Stomach (tissue), 4 donors: ENCODE results near the gene ACAP2.

Source experiments
- EP300 ChIP-seq: sonication (generic); formaldehyde crosslinking; IDR thresholded peaks from one replicate; pipeline ENCODE4 v1.6.1; 2017; ENCODE audit warnings: antibody characterized with exemption
- POLR2A ChIP-seq, 4 donors: fragments of 450-650 bp; IDR thresholded peaks; one replicate each; pipeline ENCODE4 v1.6.1; 2016; ENCODE audit warnings: antibody characterized with exemption in 4 of 4, control low read depth in 2 of 4, mild to moderate bottlenecking in 1 of 4, moderate library complexity in 1 of 4
- POLR2AphosphoS5 ChIP-seq, 3 donors: sonication (generic); formaldehyde crosslinking; IDR thresholded peaks; one replicate each; pipeline ENCODE4 v1.6.1; 2016; ENCODE audit warnings: antibody characterized with exemption in 3 of 3
- TF ChIP-seq, protein P1 (sequence below), 7 experiments: fragments of 450-650 bp in 4 of 7; fragments of 200-600 bp in 3 of 7; sonication (generic) in 3 of 7; IDR thresholded peaks; one replicate each; pipeline ENCODE4 v1.5.1; 2016 to 2019; ENCODE audit warnings: antibody characterized with exemption in 7 of 7, control low read depth in 2 of 7, mild to moderate bottlenecking in 1 of 7

DNA sequence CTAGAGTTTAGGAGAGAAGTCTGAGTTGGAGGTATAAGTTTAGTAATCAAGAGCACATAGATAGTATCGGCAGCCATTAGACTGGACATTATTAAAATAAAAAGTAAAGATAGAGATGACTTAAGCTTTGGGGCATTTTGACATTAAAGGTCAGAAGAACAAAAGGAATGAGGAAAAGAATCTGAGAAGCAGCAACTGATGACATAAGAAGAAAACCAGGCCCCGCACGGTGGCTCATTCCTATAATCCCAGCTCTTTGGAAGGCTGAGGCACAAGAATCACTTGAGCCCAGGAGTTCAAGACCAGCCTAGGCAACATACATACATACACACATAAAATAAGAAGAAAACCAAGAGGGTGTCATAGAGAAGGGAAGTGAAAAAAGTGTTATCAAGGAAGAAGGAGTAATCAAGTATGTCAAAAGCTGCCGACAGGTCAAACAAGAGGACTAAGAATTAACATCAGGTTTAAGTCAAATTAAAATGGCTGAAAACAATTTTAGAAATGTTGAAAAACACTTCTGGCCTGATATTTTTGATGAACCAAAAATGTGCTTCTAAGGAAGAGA, 38.9 kb downstream of the ACAP2 start:
- TF ChIP-seq, protein P1, sequence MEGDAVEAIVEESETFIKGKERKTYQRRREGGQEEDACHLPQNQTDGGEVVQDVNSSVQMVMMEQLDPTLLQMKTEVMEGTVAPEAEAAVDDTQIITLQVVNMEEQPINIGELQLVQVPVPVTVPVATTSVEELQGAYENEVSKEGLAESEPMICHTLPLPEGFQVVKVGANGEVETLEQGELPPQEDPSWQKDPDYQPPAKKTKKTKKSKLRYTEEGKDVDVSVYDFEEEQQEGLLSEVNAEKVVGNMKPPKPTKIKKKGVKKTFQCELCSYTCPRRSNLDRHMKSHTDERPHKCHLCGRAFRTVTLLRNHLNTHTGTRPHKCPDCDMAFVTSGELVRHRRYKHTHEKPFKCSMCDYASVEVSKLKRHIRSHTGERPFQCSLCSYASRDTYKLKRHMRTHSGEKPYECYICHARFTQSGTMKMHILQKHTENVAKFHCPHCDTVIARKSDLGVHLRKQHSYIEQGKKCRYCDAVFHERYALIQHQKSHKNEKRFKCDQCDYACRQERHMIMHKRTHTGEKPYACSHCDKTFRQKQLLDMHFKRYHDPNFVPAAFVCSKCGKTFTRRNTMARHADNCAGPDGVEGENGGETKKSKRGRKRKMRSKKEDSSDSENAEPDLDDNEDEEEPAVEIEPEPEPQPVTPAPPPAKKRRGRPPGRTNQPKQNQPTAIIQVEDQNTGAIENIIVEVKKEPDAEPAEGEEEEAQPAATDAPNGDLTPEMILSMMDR (IDR thresholded peaks at IDR 0.05), result no peak
- TF ChIP-seq POLR2A (IDR thresholded peaks at IDR 0.05), result no peak
- TF ChIP-seq EP300, result no peak
- no peak for TF ChIP-seq POLR2AphosphoS5 (IDR thresholded peaks at IDR 0.05)
